H9 (cell line): ENCODE measurements around the gene C1QTNF9. TPM values are rescaled to one million over a fixed set of nuclear protein-coding genes. Genes with fewer than 3 reads are reported as not detected.

Experiments used
- DNase-seq: peaks from one replicate; pipeline ENCODE4 v3.0.0-alpha.2; 2017
- H2AFZ ChIP-seq: one replicate; pipeline ENCODE4 v1.6.1; 2013; ENCODE audit warnings: mild to moderate bottlenecking, low read length, control low read depth, moderate library complexity
- H2AK5ac ChIP-seq: 2 replicates; pipeline ENCODE4 v1.6.1; 2013; ENCODE audit warnings: low read length, control low read depth, mixed read lengths; ENCODE audit not compliant: insufficient read length
- H2BK120ac ChIP-seq: one replicate; pipeline ENCODE4 v1.6.1; 2013; ENCODE audit warnings: low read depth, mild to moderate bottlenecking, low read length, control low read depth, inconsistent platforms; ENCODE audit not compliant: poor library complexity, severe bottlenecking
- H2BK12ac ChIP-seq: 2 replicates; pipeline ENCODE4 v1.6.1; 2013; ENCODE audit warnings: low read length, control low read depth, mixed read lengths, low read depth; ENCODE audit not compliant: insufficient read length
- H2BK15ac ChIP-seq: 2 replicates; pipeline ENCODE4 v1.6.1; 2013; ENCODE audit warnings: low read depth, low read length, control low read depth
- H2BK20ac ChIP-seq: one replicate; pipeline ENCODE4 v1.6.1; 2013; ENCODE audit warnings: low read depth, mild to moderate bottlenecking, low read length, control low read depth, inconsistent platforms; ENCODE audit not compliant: poor library complexity, severe bottlenecking
- H2BK5ac ChIP-seq: 2 replicates; pipeline ENCODE4 v1.6.1; 2013; ENCODE audit warnings: low read length, control low read depth, mixed read lengths; ENCODE audit not compliant: insufficient read length
- H3K14ac ChIP-seq: 2 replicates; pipeline ENCODE4 v1.6.1; 2013; ENCODE audit warnings: low read length, control low read depth; ENCODE audit not compliant: insufficient read depth
- H3K18ac ChIP-seq: 2 replicates; pipeline ENCODE4 v1.6.1; 2013; ENCODE audit warnings: low read depth, mild to moderate bottlenecking, mixed read lengths, low read length, control low read depth; ENCODE audit not compliant: insufficient read length
- H3K23ac ChIP-seq: 2 replicates; pipeline ENCODE4 v1.6.1; 2013; ENCODE audit warnings: low read length, control low read depth, mixed read lengths, low read depth; ENCODE audit not compliant: insufficient read length
- H3K23me2 ChIP-seq: 2 replicates; pipeline ENCODE4 v1.6.1; 2013; ENCODE audit warnings: low read depth, mild to moderate bottlenecking, mixed read lengths, low read length, control low read depth; ENCODE audit not compliant: insufficient read length, poor library complexity, severe bottlenecking
- H3K27ac ChIP-seq: 2 replicates; pipeline ENCODE4 v1.5.1; 2013; ENCODE audit warnings: low read length, control low read depth, mixed read lengths, low read depth; ENCODE audit not compliant: insufficient read length
- H3K27me3 ChIP-seq: 2 replicates; pipeline ENCODE4 v1.6.1; 2013; ENCODE audit warnings: low read length, control low read depth, inconsistent platforms; ENCODE audit not compliant: insufficient read depth
- H3K4ac ChIP-seq: 2 replicates; pipeline ENCODE4 v1.6.1; 2013; ENCODE audit warnings: low read depth, mild to moderate bottlenecking, control low read depth, inconsistent platforms, low read length, moderate library complexity
- H3K4me1 ChIP-seq: 2 replicates; pipeline ENCODE4 v1.6.1; 2013; ENCODE audit warnings: low read length, control low read depth, inconsistent platforms; ENCODE audit not compliant: insufficient read depth
- H3K4me2 ChIP-seq: 2 replicates; pipeline ENCODE4 v1.6.1; 2013; ENCODE audit warnings: low read length, control low read depth, mixed read lengths; ENCODE audit not compliant: insufficient read length, insufficient read depth
- H3K56ac ChIP-seq: 2 replicates; pipeline ENCODE4 v1.6.1; 2013; ENCODE audit warnings: low read depth, mild to moderate bottlenecking, mixed read lengths, low read length, control low read depth; ENCODE audit not compliant: insufficient read length
- H3K79me1 ChIP-seq: 2 replicates; pipeline ENCODE4 v1.6.1; 2013; ENCODE audit warnings: low read depth, mild to moderate bottlenecking, moderate library complexity, low read length, control low read depth, inconsistent platforms; ENCODE audit not compliant: insufficient read depth, poor library complexity, severe bottlenecking
- H3K79me2 ChIP-seq: 2 replicates; pipeline ENCODE4 v1.6.1; 2013; ENCODE audit warnings: low read length, control low read depth, inconsistent platforms; ENCODE audit not compliant: insufficient read depth
- H3K9ac ChIP-seq: 2 replicates; pipeline ENCODE4 v1.6.1; 2013; ENCODE audit warnings: low read length, control low read depth, mixed read lengths; ENCODE audit not compliant: insufficient read length; ENCODE audit errors: extremely low read depth
- H3K9me3 ChIP-seq: one replicate; pipeline ENCODE4 v1.6.1; 2013; ENCODE audit warnings: low read depth, low read length, inconsistent platforms; ENCODE audit not compliant: control insufficient read depth
- H3T11ph ChIP-seq: one replicate; pipeline ENCODE4 v1.6.1; 2013; ENCODE audit warnings: mild to moderate bottlenecking, low read length, control low read depth, inconsistent platforms
- H4K20me1 ChIP-seq: one replicate; pipeline ENCODE4 v1.6.1; 2013; ENCODE audit not compliant: control insufficient read depth, insufficient read length, insufficient read depth
- H4K5ac ChIP-seq: 2 replicates; pipeline ENCODE4 v1.6.1; 2013; ENCODE audit warnings: low read depth, mild to moderate bottlenecking, mixed read lengths, low read length, control low read depth; ENCODE audit not compliant: insufficient read length
- H4K8ac ChIP-seq: replicated peaks from 2 replicates; pipeline ENCODE4 v1.6.1; 2013; ENCODE audit warnings: low read length, control low read depth, mixed read lengths, low read depth; ENCODE audit not compliant: insufficient read length
- H4K91ac ChIP-seq: 2 replicates; pipeline ENCODE4 v1.6.1; 2013; ENCODE audit warnings: low read depth, mild to moderate bottlenecking, moderate library complexity, mixed read lengths, low read length, control low read depth; ENCODE audit not compliant: insufficient read length
- H3K27ac Mint-ChIP-seq, 3 experiments: 2 replicates in 2 of 3; 3 replicates in 1 of 3; pipeline ENCODE4 v1.8.0; 2020 to 2021; ENCODE audit warnings: mixed read lengths in 3 of 3, mild to moderate bottlenecking in 1 of 3, moderate library complexity in 1 of 3
- H3K27me3 Mint-ChIP-seq: 2 replicates; pipeline ENCODE4 v1.8.0; 2021; ENCODE audit warnings: low read depth, mild to moderate bottlenecking, moderate library complexity, mixed read lengths
- H3K36me3 Mint-ChIP-seq, 3 experiments: 2 replicates in 2 of 3; 3 replicates in 1 of 3; pipeline ENCODE4 v1.8.0; 2020 to 2021; ENCODE audit warnings: low read depth in 3 of 3, mixed read lengths in 3 of 3; ENCODE audit not compliant: insufficient read depth in 1 of 3
- H3K4me1 Mint-ChIP-seq, 2 experiments: 2 replicates each; pipeline ENCODE4 v1.8.0; 2020; ENCODE audit warnings: mixed read lengths in 2 of 2
- H3K4me3 Mint-ChIP-seq, 2 experiments: 2 replicates in 1 of 2; 3 replicates in 1 of 2; pipeline ENCODE4 v1.8.0; 2020 to 2021; ENCODE audit warnings: mild to moderate bottlenecking in 2 of 2, mixed read lengths in 2 of 2, moderate library complexity in 1 of 2
- H3K9me3 Mint-ChIP-seq, 2 experiments: 2 replicates in 1 of 2; 3 replicates in 1 of 2; pipeline ENCODE4 v1.8.0; 2020; ENCODE audit warnings: mild to moderate bottlenecking in 2 of 2, mixed read lengths in 2 of 2, moderate library complexity in 1 of 2
- CTCF ChIP-seq: fragments of 200-600 bp; sonication (generic); conservative IDR thresholded peaks from 3 replicates; pipeline ENCODE4 v1.8.0; 2021; ENCODE audit warnings: antibody characterized with exemption, mild to moderate bottlenecking
- WGBS: extraction: QIAGEN DNeasy Blood & Tissue Kit; methylation state at CpG from one replicate; pipeline ENCODE4 v1.1.7; 2013; ENCODE audit warnings: missing lambda C conversion rate, low lambda C conversion rate, mixed read lengths; ENCODE audit not compliant: insufficient read length; ENCODE audit errors: extremely low coverage; 5-methylcytosine and 5-hydroxymethylcytosine counted together
- total RNA-seq: library from RNA; stranded (reverse); gene quantifications from 2 replicates; pipeline ENCODE4 v1.2.1, GENCODE V29; 2021

Gene C1QTNF9
- total RNA-seq, 1 experiment from 2014 or later, result not detected

- H4K91ac ChIP-seq, result no peak overlapping the region
- Mint-ChIP-seq H3K36me3 (no peaks in the 10 kb centered on the region; a peak in 1 of 7 replicates), H3K4me1 (no peaks in the 10 kb centered on the region), H3K9me3 (no peaks in the 10 kb centered on the region), H3K27ac (no peak overlapping the region), H3K27me3 (no peaks in the 10 kb centered on the region; the same call in 1 of the 2 replicates), H3K4me3 (no peak overlapping the region)
- H2AK5ac ChIP-seq, result no peak overlapping the region
- no peak overlapping the region for H2BK5ac ChIP-seq
- H3K23ac ChIP-seq, result no peak overlapping the region
- no peak overlapping the region for H4K8ac ChIP-seq
- H3T11ph ChIP-seq, result no peak overlapping the region
- no peak overlapping the region for H3K4ac ChIP-seq
- no peaks in the 10 kb centered on the region for H3K4me1 ChIP-seq
- no peak overlapping the region for H3K27ac ChIP-seq
- H3K9me3 ChIP-seq, result no peaks in the 10 kb centered on the region
- H3K79me2 ChIP-seq, result no peaks in the 10 kb centered on the region
- H2BK120ac ChIP-seq, result no peak overlapping the region
- peaks cover 3% of the 10 kb centered on the region for H4K20me1 ChIP-seq
- H3K14ac ChIP-seq, result 0 out of 2 replicates have a peak overlapping the region, but pooled peaks have one; percentile 1
- H3K9ac ChIP-seq, result no peak overlapping the region
- DNase-seq, result no peak
- H3K56ac ChIP-seq, result no peak overlapping the region
- no peak overlapping the region for H2BK20ac ChIP-seq
- H3K79me1 ChIP-seq, result no peaks in the 10 kb centered on the region
- H3K27me3 ChIP-seq, result no peaks in the 10 kb centered on the region
- H2BK15ac ChIP-seq, result no peak overlapping the region
- H3K4me2 ChIP-seq, result no peak overlapping the region
- TF ChIP-seq CTCF, result no peak
- no CpG with 5 or more reads among the region's 8 CpGs for WGBS
- no peak overlapping the region for H2AFZ ChIP-seq
- H3K23me2 ChIP-seq, result no peaks in the 10 kb centered on the region
- no peak overlapping the region for H4K5ac ChIP-seq
- no peak overlapping the region for H2BK12ac ChIP-seq
- H3K18ac ChIP-seq, result no peak overlapping the region
These were observed 52.5 kb downstream of the C1QTNF9 start for GRCh38 chr13:24361852-24362366.
